Left lung (tissue), 10 donors: ENCODE results near the gene KCNMB2. TPM values are rescaled to one million over a fixed set of nuclear protein-coding genes. Genes with fewer than 3 reads are reported as not detected.
A peak's percentile ranks its signal among the peaks of the same experiment; 100 is the strongest.

Source experiments
- ATAC-seq: fragments of 200-7000 bp; cut with Tn5 transposase; one replicate; pipeline ENCODE4 v1.9.1; 2020; ENCODE audit warnings: moderate library complexity
- DNase-seq, 4 donors: peaks; one replicate each; pipeline ENCODE4 v3.0.0-alpha.2; 2013 to 2020
- H3K27ac ChIP-seq, 2 donors: fragments of 200-600 bp; sonication (generic) in 1 of 2; one replicate each; pipeline versions ENCODE4 v1.5.0 to v1.8.0; 2020 to 2021
- H3K27me3 ChIP-seq, 2 donors: fragments of 200-600 bp; sonication (generic) in 1 of 2; one replicate each; pipeline versions ENCODE4 v1.5.0 to v1.8.0; 2020 to 2021
- H3K36me3 ChIP-seq, 2 donors: fragments of 200-600 bp; sonication (generic) in 1 of 2; one replicate each; pipeline versions ENCODE4 v1.5.0 to v1.8.0; 2020 to 2021
- H3K4me1 ChIP-seq, 2 donors: fragments of 200-600 bp; one replicate each; pipeline ENCODE4 v1.8.0; 2021
- H3K4me3 ChIP-seq, 2 donors: fragments of 200-600 bp; sonication (generic) in 1 of 2; one replicate each; pipeline versions ENCODE4 v1.5.0 to v1.8.0; 2020 to 2021; ENCODE audit warnings: mild to moderate bottlenecking in 1 of 2
- H3K9me3 ChIP-seq, 2 donors: fragments of 200-600 bp; sonication (generic) in 1 of 2; one replicate each; pipeline versions ENCODE4 v1.5.0 to v1.8.0; 2020 to 2021
- CTCF ChIP-seq, 2 donors: fragments of 200-600 bp; sonication (generic) in 1 of 2; IDR thresholded peaks; one replicate each; pipeline versions ENCODE4 v1.5.0 to v1.8.0; 2021; ENCODE audit warnings: antibody characterized with exemption in 2 of 2
- intact Hi-C, 2 donors: fragments of 100-400 bp; cut with DNase I; formaldehyde crosslinking; loops; one replicate each; pipeline versions ENCODE4 v1.11.2 to v1.14.2; 2022
- polyA plus RNA-seq, 6 donors: library from polyadenylated mRNA; unstranded; fragments of 120-200 nt; gene quantifications; one replicate each; pipeline ENCODE4 v1.2.1, GENCODE V29; 2013; ENCODE audit not compliant: insufficient read length in 6 of 6
- total RNA-seq, 2 donors: library from RNA; stranded (reverse); fragmentation: NEBNext Ultra II Directional; extraction: Animal tissue kit (Norgen Biotek cat#: 25700); gene quantifications; one replicate each; pipeline ENCODE4 v1.2.1, GENCODE V29; 2021
- donor health status: DM: no; HTN: yes; CAD: no.
- donor health status: DM: no; HTN: no; CAD: no.

KCNMB2 gene
- total and polyA plus RNA-seq, 8 donors = 0.45 to 16.9 (median 12.1) TPM

DNA sequence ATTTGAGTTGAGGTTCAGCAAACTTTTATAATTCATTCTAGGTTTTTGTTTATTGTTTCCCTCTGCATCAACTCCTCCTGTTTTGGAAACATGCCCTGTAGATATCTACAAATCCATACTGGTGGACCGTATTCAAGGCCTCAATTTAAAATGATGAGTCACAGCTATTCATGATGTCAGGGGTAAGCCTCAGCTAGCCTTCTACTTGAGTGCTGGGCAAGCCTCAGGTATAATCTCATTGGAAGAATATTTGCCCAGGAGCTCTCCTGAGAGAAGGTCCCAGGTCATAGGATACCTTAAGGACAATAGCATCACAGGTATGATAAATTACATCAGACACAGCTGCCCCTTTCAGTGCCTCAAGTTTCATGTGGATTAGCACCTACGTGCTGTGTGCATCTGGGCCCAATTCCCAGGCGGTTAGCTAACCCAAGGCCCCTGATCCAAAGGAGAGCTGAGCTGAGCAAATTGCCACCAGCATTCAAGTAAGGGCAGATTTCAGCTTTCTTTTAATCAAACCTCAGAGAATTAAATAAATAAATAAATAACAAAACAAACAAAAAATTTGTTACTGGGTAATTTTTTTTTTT is 87.5 kb downstream of the KCNMB2 start:
- Histone ChIP-seq H3K36me3 (no peaks in the 10 kb centered on the region), H3K27me3 (no peaks in the 10 kb centered on the region), H3K4me1 (no peaks in the 10 kb centered on the region), H3K9me3 (no peaks in the 10 kb centered on the region), H3K27ac (no peak overlapping the region), H3K4me3 (no peak overlapping the region)
- no peak for DNase-seq
- no peak for TF ChIP-seq CTCF (IDR thresholded peaks at IDR 0.05)
- ATAC-seq = no peak
- intact Hi-C loops = no loop called here

DNA sequence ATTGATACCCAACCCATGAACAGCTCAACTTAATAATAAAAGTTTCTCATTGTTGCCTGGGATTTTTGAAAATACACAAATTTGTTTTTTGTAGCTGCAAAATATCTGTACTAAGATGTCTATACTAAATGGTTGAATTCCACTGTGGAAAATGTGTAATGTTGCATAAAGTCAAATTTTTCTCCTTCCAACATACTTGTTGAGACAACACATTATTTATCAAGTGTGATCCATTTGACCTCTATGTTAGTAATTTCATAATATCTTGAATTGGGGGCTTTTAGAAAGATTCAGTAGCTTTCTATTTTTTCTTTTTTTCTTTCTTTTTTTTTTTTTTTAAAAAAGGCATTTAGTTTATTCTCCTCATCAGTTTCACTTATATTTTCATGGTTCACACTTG is 88.0 kb downstream of the KCNMB2 start:
- no peaks in the 10 kb centered on the region for H3K36me3 ChIP-seq
- ATAC-seq (no peak), DNase-seq (peak in 1 of 4 donors; percentile 32)
- no peaks in the 10 kb centered on the region for H3K9me3 ChIP-seq
- no peak for TF ChIP-seq CTCF (IDR thresholded peaks at IDR 0.05)
- intact Hi-C loops = no loop called here
- H3K27ac ChIP-seq = no peak overlapping the region
- H3K4me1 ChIP-seq = no peaks in the 10 kb centered on the region
- no peaks in the 10 kb centered on the region for H3K27me3 ChIP-seq
- no peak overlapping the region for H3K4me3 ChIP-seq

GRCh38 chr3:178625053-178625600 is 88.9 kb downstream of the KCNMB2 start:
- Histone ChIP-seq H3K36me3 (no peaks in the 10 kb centered on the region), H3K9me3 (no peaks in the 10 kb centered on the region), H3K27me3 (no peaks in the 10 kb centered on the region), H3K27ac (no peak overlapping the region), H3K4me3 (no peak overlapping the region), H3K4me1 (no peaks in the 10 kb centered on the region)
- DNase-seq = no peak
- ATAC-seq = no peak
- intact Hi-C loops = no loop called here
- no peak for TF ChIP-seq CTCF (IDR thresholded peaks at IDR 0.05)

DNA sequence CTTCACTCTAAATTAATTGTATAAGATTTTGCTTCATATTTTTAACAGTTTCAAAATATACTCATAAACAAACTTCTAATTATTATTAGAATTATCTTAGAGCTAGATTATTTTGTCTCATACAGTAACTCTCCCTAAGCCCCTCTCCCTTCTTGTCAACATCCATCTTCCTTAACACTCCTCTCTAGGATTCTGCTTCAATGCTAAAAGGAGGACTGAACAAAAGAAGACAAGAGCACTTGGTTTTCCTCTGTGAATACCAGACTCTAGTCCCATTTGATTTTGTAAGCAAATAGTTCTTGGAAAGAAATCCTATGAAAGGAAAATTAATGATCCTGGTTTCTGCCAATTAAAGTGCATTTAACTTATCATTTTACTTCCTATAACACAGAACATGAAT is 91.8 kb downstream of the KCNMB2 start:
- DNase-seq = no peak
- no peak for ATAC-seq
- intact Hi-C loops = no loop called here

More for the DNA sequence above, 91.8 kb downstream of the KCNMB2 start:
- Histone ChIP-seq H3K4me1 (no peaks in the 10 kb centered on the region), H3K36me3 (no peaks in the 10 kb centered on the region), H3K9me3 (peaks cover 0 to 3% of the 10 kb centered on the region in 2 donors), H3K27ac (no peak overlapping the region), H3K27me3 (no peaks in the 10 kb centered on the region), H3K4me3 (no peak overlapping the region)
- TF ChIP-seq CTCF (IDR thresholded peaks at IDR 0.05) = no peak
